ENCODE results near the gene AATK. TPM values are rescaled to one million over a fixed set of nuclear protein-coding genes. Genes with fewer than 3 reads are reported as not detected.

The AATK gene
- total and polyA plus RNA-seq, 2 of the 13 experiments (the other 11 are each of a cell fraction or from before 2014, with no cell fraction given) = 2.9 to 8.4 TPM

- TF ChIP-seq CEBPZ (IDR thresholded peaks at IDR 0.05; ENCODE audit: low read length) (no peak), KLF9 (CRISPR knock-in tag; IDR thresholded peaks at IDR 0.05; ENCODE audit: low read depth) (no peak), BCLAF1 (IDR thresholded peaks at IDR 0.05) (no peak), ZFP36L1 (CRISPR knock-in tag; IDR thresholded peaks at IDR 0.05) (no peak), ZNF333 (CRISPR knock-in tag; IDR thresholded peaks at IDR 0.05; ENCODE audit: borderline replicate concordance) (no peak), TOPORS (CRISPR knock-in tag; IDR thresholded peaks at IDR 0.05) (no peak), ZNF44 (CRISPR knock-in tag; IDR thresholded peaks at IDR 0.05) (no peak), THRA (CRISPR knock-in tag; IDR thresholded peaks at IDR 0.05; ENCODE audit: borderline replicate concordance) (peak; percentile 51; the same call in 1 of the 2 replicates), LBX2 (CRISPR knock-in tag; IDR thresholded peaks at IDR 0.05; ENCODE audit: borderline replicate concordance) (no peak), ZSCAN21 (CRISPR knock-in tag; IDR thresholded peaks at IDR 0.05; ENCODE audit: borderline replicate concordance) (no peak), ZNF24 (IDR thresholded peaks at IDR 0.05) (no peak), ZNF546 (CRISPR knock-in tag; conservative IDR thresholded peaks at IDR 0.05) (no peak), HOXA3 (CRISPR knock-in tag; IDR thresholded peaks at IDR 0.05) (peak; percentile 49; the same call in 1 of the 2 replicates), ATF7 (IDR thresholded peaks at IDR 0.05) (no peak), ATF7 (CRISPR knock-in tag; IDR thresholded peaks at IDR 0.05) (no peak), RFX1 (IDR thresholded peaks at IDR 0.05) (no peak), ZNF850 (CRISPR knock-in tag; conservative IDR thresholded peaks at IDR 0.05) (no peak), DZIP1 (CRISPR knock-in tag; IDR thresholded peaks at IDR 0.05) (no peak)
Observed at GRCh38 chr17:81142301-81143199, 23.5 kb downstream of the AATK start (continued).

Data from HepG2 (cell line).